B cell (primary cell): ENCODE results near the gene ENTREP3.

Experiments
- CTCF ChIP-seq: fragments of 200-600 bp; IDR thresholded peaks from one replicate; pipeline ENCODE4 v1.8.0; 2022; ENCODE audit warnings: antibody characterized with exemption, mild to moderate bottlenecking
- EZH2 ChIP-seq: IDR thresholded peaks from 2 replicates; pipeline ENCODE4 v1.6.1; 2012; ENCODE audit warnings: borderline replicate concordance, low read depth, mild to moderate bottlenecking, moderate library complexity, low read length; ENCODE audit not compliant: insufficient read depth, poor library complexity, severe bottlenecking

- TF ChIP-seq CTCF (no peak), EZH2 (no peak)
Measured at GRCh38 chr1:155273343-155274245, 18.3 kb upstream of the ENTREP3 start, which contains the start of gene CLK2.
